Spleen (tissue), 7 donors: ENCODE measurements around the gene CAMTA1.

Source experiments
- CTCF ChIP-seq, 11 experiments: fragments of 200-600 bp in 7 of 11; fragments of 450-650 bp in 4 of 11; sonication (generic) in 4 of 11; IDR thresholded peaks in 8 of 11; conservative IDR thresholded peaks in 3 of 11; 1 replicate in 7 of 11; 2 replicates in 4 of 11; pipeline versions ENCODE4 v1.4.0 to v1.8.0; 2016 to 2021; ENCODE audit warnings: antibody characterized with exemption in 11 of 11, inconsistent platforms in 4 of 11, mild to moderate bottlenecking in 1 of 11
- POLR2A ChIP-seq, 3 donors: fragments of 450-650 bp; IDR thresholded peaks; one replicate each; pipeline ENCODE4 v1.5.1; 2017; ENCODE audit warnings: antibody characterized with exemption in 3 of 3, mild to moderate bottlenecking in 1 of 3
- POLR2AphosphoS5 ChIP-seq, 3 donors: sonication (generic); formaldehyde crosslinking; IDR thresholded peaks; one replicate each; pipeline ENCODE4 v1.5.1; 2017; ENCODE audit warnings: antibody characterized with exemption in 3 of 3
- donor health status: DM: no; HTN: no; CAD: no; lungs with moderate emphysema.
- donor health status: DM: no; HTN: no; CAD: no.
- donor health status: DM: no; HTN: no; CAD: no.

GRCh38 chr1:7384679-7385078, 599.4 kb downstream of the CAMTA1 start:
- TF ChIP-seq CTCF (IDR thresholded peaks at IDR 0.05 in 8 of 11, conservative IDR thresholded peaks at IDR 0.05 in 3 of 11) (no peak), POLR2A (IDR thresholded peaks at IDR 0.05) (no peak), POLR2AphosphoS5 (IDR thresholded peaks at IDR 0.05) (no peak)
